Prostate gland (tissue), 2 donors: Measurements from ENCODE around the gene TMC8.

ENCODE experiments used
- POLR2A ChIP-seq: fragments of 450-650 bp; IDR thresholded peaks from one replicate; pipeline ENCODE4 v1.6.1; 2016; ENCODE audit warnings: antibody characterized with exemption, mild to moderate bottlenecking
- POLR2AphosphoS5 ChIP-seq: sonication (generic); formaldehyde crosslinking; IDR thresholded peaks from one replicate; pipeline ENCODE4 v1.6.1; 2017; ENCODE audit warnings: antibody characterized with exemption
- TF ChIP-seq, protein P1 (sequence below), 4 experiments: fragments of 200-600 bp in 2 of 4; fragments of 450-650 bp in 2 of 4; sonication (generic) in 2 of 4; IDR thresholded peaks; 1 replicate in 3 of 4; 2 replicates in 1 of 4; pipeline ENCODE4 v1.5.1; 2016 to 2019; ENCODE audit warnings: antibody characterized with exemption in 4 of 4, mild to moderate bottlenecking in 2 of 4, moderate library complexity in 2 of 4

DNA sequence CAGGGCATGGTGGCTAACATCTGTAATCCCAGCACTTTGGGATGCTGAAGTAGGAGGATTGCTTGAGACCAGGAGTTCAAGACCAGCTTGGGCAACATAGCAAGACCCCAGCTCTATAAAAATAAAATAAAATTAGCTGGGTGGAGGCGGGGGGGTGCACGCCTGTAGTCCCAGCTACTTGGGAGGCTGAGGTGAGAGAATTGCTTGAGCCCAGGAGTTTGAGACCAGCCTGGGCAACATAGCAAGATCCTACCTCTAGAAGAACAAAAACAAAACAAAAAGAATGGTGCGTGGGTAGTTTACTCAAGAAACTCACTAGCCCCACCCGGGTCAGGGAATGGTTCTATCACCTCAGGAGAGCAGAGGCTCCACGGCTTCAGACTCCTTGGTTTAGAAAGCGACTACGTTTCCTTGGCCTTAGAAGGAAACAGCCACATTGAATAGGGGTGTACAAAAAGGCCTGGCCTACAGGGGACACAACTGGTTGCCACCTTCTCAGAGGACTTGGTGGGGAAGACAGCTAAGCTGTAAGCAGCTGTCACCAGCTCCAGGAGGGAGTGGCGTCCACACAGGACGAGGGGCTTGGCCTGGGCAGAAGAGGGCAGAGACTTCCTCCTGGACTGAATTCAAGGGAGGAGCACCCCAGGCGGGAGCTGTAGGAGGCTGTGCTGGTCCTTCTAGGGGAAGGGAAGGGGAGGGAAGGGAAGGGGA lies 55.6 kb downstream of the TMC8 start:
- TF ChIP-seq, protein P1, sequence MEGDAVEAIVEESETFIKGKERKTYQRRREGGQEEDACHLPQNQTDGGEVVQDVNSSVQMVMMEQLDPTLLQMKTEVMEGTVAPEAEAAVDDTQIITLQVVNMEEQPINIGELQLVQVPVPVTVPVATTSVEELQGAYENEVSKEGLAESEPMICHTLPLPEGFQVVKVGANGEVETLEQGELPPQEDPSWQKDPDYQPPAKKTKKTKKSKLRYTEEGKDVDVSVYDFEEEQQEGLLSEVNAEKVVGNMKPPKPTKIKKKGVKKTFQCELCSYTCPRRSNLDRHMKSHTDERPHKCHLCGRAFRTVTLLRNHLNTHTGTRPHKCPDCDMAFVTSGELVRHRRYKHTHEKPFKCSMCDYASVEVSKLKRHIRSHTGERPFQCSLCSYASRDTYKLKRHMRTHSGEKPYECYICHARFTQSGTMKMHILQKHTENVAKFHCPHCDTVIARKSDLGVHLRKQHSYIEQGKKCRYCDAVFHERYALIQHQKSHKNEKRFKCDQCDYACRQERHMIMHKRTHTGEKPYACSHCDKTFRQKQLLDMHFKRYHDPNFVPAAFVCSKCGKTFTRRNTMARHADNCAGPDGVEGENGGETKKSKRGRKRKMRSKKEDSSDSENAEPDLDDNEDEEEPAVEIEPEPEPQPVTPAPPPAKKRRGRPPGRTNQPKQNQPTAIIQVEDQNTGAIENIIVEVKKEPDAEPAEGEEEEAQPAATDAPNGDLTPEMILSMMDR (IDR thresholded peaks at IDR 0.05): no peak
- TF ChIP-seq POLR2A: no peak
- no peak for TF ChIP-seq POLR2AphosphoS5
